GM12878 (cell line): ENCODE results near the gene ITGB3BP.

Experiments used
- SP1 ChIP-seq: IDR thresholded peaks from one replicate; pipeline ENCODE4 v1.6.1; 2011; ENCODE audit warnings: low read depth, low read length
- TF ChIP-seq, protein P1 (sequence below), 3 experiments: IDR thresholded peaks in 2 of 3; conservative IDR thresholded peaks in 1 of 3; 2 replicates each; pipeline ENCODE4 v1.5.1; 2011; ENCODE audit warnings: low read depth in 3 of 3, low read length in 3 of 3, mild to moderate bottlenecking in 3 of 3, control low read depth in 2 of 3, moderate library complexity in 2 of 3, inconsistent platforms in 1 of 3, mixed read lengths in 1 of 3; ENCODE audit not compliant: control insufficient read depth in 2 of 3, insufficient read depth in 1 of 3; ENCODE audit errors: extremely low read depth in 1 of 3

DNA sequence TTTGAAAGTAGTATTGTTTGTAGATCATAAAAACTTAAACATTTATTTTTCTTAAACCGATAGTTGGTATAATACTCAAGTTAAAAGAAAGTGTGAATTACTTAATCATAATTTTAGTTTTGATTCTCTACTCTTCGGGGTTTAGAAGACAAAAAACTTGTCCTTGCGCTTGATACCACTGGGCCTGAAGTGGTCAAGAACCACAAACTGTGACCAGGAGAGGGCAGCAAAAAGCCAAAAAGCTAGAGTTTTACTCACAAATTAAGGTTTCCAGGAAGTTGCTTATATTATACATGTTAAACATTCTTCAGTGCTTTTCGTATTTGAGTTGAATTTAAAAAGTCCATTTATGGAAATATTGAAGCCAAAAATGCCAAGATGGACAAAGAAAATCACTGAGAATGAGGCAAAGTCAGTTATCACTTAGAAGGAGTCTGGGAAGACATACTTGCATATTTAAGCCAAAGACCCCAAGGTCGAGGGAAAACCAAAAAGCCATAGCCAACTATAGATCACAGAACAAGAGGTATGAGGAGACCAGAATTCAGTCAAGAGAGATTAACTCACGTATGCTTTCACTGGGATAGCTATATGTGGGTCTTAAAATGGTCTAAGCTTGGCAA, 34.5 kb upstream of the ITGB3BP start:
- TF ChIP-seq, protein P1, sequence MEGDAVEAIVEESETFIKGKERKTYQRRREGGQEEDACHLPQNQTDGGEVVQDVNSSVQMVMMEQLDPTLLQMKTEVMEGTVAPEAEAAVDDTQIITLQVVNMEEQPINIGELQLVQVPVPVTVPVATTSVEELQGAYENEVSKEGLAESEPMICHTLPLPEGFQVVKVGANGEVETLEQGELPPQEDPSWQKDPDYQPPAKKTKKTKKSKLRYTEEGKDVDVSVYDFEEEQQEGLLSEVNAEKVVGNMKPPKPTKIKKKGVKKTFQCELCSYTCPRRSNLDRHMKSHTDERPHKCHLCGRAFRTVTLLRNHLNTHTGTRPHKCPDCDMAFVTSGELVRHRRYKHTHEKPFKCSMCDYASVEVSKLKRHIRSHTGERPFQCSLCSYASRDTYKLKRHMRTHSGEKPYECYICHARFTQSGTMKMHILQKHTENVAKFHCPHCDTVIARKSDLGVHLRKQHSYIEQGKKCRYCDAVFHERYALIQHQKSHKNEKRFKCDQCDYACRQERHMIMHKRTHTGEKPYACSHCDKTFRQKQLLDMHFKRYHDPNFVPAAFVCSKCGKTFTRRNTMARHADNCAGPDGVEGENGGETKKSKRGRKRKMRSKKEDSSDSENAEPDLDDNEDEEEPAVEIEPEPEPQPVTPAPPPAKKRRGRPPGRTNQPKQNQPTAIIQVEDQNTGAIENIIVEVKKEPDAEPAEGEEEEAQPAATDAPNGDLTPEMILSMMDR (IDR thresholded peaks at IDR 0.05 in 2 of 3, conservative IDR thresholded peaks at IDR 0.05 in 1 of 3; ENCODE audit: control insufficient read depth in 2 of 3, extremely low read depth in 1 of 3, insufficient read depth in 1 of 3, low read depth in 3 of 3, low read length in 3 of 3): peak; percentile 45 to 64 (median 55)
- TF ChIP-seq SP1: no peak
